Motor neuron (in vitro differentiated cells): ENCODE data around the gene IRF7. TPM values are rescaled to one million over a fixed set of nuclear protein-coding genes. Genes with fewer than 3 reads are reported as not detected.
A peak's percentile ranks its signal among the peaks of the same experiment; 100 is the strongest.

ENCODE experiments used
- ATAC-seq, 8 experiments: fragments of 200-7000 bp; cut with Tn5 transposase; replicated peaks in 6 of 8; 2 replicates each; pipeline ENCODE4 v1.8.0; 2021; ENCODE audit warnings: mild to moderate bottlenecking in 8 of 8, moderate library complexity in 8 of 8
- H3K27ac ChIP-seq, 2 donors: fragments of 250-450 bp; sonication (Bioruptor Pico); 2 replicates each; pipeline ENCODE4 v1.9.0; 2021; ENCODE audit warnings: antibody characterized with exemption in 2 of 2, mild to moderate bottlenecking in 2 of 2, moderate library complexity in 1 of 2
- H3K4me1 ChIP-seq, 2 donors: fragments of 250-450 bp; sonication (Bioruptor Pico); replicated peaks in 1 of 2; 2 replicates each; pipeline ENCODE4 v1.6.1; 2021; ENCODE audit warnings: antibody characterized with exemption in 2 of 2, mild to moderate bottlenecking in 2 of 2, moderate library complexity in 1 of 2
- H3K4me3 ChIP-seq, 5 donors: fragments of 250-450 bp; sonication (Bioruptor Pico); 2 replicates each; pipeline ENCODE4 v1.9.0; 2021; ENCODE audit warnings: antibody characterized with exemption in 5 of 5, mild to moderate bottlenecking in 5 of 5, moderate library complexity in 4 of 5
- WGBS, 10 experiments: fragments of 450-650 bp; shearing (Covaris generic); methylation state at CpG; one replicate each; pipeline ENCODE4 v1.0.0; 2022; 5-methylcytosine and 5-hydroxymethylcytosine counted together
- in situ Hi-C, 9 experiments: fragments of 400-800 bp; cut with MboI; loops; one replicate each; pipeline ENCODE4 v1.15.0; 2021; ENCODE audit warnings: low sequenced_read_pairs in 9 of 9, low pct_unique_long_range_greater_than_20kb in 2 of 9; ENCODE audit not compliant: unreplicated experiment in 9 of 9
- total RNA-seq, 8 experiments: library from RNA; unstranded; fragments of 300-600 nt; gene quantifications; 2 replicates each; pipeline versions ENCODE4 v1.2.3 to v1.2.4, GENCODE V29; 2022

Gene IRF7
- total RNA-seq, 8 experiments from 2014 or later = 10.2 to 27.9 (median 17.0) TPM

DNA sequence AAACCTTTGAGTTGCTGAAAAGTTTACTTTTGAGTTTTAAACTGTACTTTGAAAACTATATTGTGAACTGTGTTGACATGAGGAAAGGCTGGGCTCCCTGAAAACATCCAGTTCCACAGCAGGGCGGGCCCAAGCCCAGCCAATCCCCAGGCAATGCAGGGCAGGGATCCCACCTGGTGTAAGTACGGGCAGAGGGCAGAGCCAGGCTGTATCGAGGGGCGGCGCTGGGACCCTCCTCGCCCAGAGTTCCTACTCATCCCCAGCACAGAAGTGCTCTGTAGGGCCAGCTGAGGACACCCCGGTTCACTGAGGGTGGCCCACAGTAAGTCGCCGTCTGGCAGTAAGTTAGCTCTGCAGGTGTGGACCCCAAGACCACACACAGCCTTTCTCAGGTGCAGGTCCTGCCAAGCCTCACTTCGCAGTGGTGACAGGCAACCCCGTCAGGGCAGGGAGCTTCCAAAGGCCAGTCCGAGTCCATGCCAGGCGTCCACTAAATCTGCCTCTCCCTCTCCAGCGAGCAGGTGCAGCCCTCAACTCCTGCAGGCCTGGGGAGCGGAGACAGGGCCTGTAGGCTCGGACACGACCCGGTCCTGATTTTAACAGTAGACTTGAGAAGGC is 48.6 kb downstream of the IRF7 start:
- H3K27ac ChIP-seq = no peak overlapping the region

DNA sequence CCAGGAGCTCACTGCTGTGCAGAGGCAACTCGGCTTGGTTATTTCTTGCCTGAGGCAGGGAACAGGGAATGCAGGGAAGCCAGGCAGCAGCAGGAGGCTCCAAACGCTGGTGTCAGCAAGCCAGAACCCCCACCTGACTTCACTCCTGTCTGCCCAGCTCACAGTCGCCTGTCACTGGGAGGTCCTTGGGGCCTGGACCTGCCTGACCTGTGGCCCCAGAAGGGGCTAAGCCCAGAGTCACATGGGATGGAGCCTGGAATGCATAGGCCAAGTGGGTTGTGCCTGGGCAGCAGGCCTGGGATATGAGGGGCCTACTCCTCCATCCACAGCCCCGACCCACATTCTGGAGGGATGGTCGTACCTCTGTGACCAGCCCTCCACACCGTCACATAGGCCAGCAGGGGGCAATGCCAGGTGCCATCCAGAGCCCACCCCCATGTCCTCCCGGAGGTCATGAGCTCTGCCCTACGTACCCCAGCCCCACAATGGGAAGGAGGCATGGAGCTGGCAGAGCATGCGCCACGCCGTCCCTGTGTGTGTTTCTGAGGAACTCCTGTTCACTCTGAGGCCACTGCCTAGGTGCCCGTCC is 49.7 kb downstream of the IRF7 start:
- ATAC-seq = no peak
- no peak overlapping the region for H3K4me3 ChIP-seq
- H3K4me1 ChIP-seq = peaks cover 15 to 26% of the 10 kb centered on the region in 2 donors
- WGBS, 10 experiments = 17 to 80% (median 62%) methylated on average over 1 to 3 of the region's 12 CpGs; no CpG with 5 or more reads in 6 of the 10 experiments
- H3K27ac ChIP-seq = no peak overlapping the region
- in situ Hi-C loops = loop anchor here in 1 of 9 experiments (25.0 kb wide), 1 partner anchor 196 kb away; no protein-coding TSS in a partner anchor

More for the DNA sequence above, 48.6 kb downstream of the IRF7 start:
- Histone ChIP-seq H3K4me3 (peak overlapping the region; percentile 49 to 74 (median 68)), H3K4me1 (peaks cover 10 to 26% of the 10 kb centered on the region in 2 donors)
- ATAC-seq = no peak
- in situ Hi-C loops = loop anchor here in 1 of 9 experiments (25.0 kb wide), 1 partner anchor 195 kb away; no protein-coding TSS in a partner anchor
- WGBS, 10 experiments = 50 to 100% (median 89%) methylated on average over 1 to 5 of the region's 18 CpGs; no CpG with 5 or more reads in 7 of the 10 experiments

DNA sequence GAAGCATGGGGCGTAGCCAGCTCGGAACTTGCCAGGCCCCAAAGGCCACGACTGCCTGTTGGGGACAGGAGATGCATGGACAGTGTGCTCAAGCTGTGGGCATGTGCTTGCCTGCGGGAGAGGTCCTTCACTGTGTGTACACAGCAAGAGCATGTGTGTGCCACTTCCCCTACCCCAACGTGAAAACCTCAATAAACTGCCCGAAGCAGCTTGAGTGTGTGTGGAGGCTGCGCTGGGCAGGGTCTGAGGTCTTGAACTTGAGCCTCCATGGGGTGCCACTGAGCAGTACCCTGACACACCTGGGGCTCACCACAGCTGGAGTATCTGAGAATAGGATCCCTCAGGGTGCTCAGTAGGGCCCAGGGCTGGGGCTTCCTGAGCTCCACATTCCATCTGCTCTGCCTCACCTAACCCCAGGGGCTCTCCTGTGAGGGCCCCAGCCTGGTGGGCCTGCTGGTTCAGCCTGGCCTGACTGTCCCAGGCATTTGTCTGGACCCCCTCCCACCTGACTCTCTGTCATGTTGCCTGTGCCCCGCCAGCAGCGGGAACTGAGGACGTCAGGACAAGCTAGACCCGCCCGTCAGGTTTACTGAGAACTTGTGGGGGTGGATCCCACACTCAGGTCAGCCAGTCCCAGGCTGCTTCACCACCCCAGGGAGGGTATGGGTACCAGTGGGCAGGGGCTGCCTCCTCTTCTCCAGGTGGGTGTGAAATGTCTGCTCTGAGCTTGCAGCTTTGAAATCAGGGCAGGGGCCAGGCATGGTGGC is 51.8 kb downstream of the IRF7 start:
- ATAC-seq = no peak
- Histone ChIP-seq H3K4me1 (peaks cover 12 to 26% of the 10 kb centered on the region in 2 donors), H3K4me3 (no peak overlapping the region), H3K27ac (no peak overlapping the region)
- in situ Hi-C loops = loop anchor here in 1 of 9 experiments (25.0 kb wide), 1 partner anchor 198 kb away; no protein-coding TSS in a partner anchor
- 80 to 100% (median 96%) methylated on average over 1 to 2 of the region's 12 CpGs; no CpG with 5 or more reads in 6 of the 10 experiments for WGBS, 10 experiments

DNA sequence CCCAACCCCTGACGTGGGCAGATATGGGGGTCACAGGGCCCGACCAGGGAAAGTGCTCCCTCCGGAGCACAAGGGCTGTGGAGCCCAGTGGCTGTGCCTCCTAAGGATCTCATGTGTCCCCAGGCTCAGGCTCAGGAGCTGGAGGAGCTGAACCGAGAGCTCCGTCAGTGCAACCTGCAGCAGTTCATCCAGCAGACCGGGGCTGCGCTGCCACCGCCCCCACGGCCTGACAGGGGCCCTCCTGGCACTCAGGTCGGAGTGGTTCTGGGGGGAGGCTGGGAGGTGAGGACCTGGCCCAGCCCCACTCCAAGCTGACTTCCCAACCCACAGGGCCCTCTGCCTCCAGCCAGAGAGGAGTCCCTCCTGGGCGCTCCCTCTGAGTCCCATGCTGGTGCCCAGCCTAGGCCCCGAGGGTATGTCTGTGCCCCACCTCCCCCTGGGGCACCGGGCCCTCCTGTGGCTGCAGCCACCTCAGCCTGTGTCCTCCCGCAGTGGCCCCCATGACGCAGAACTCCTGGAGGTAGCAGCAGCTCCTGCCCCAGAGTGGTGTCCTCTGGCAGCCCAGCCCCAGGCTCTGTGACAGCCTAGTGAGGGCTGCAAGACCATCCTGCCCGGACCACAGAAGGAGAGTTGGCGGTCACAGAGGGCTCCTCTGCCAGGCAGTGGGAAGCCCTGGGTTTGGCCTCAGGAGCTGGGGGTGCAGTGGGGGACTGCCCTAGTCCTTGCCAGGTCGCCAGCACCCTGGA is 52.5 kb downstream of the IRF7 start:
- Histone ChIP-seq H3K27ac (no peak overlapping the region), H3K4me1 (peaks cover 12 to 26% of the 10 kb centered on the region in 2 donors), H3K4me3 (no peak overlapping the region)
- in situ Hi-C loops = loop anchor here in 1 of 9 experiments (25.0 kb wide), 1 partner anchor 199 kb away; no protein-coding TSS in a partner anchor
- 60 to 100% (median 100%) methylated on average over 1 of the region's 18 CpGs; no CpG with 5 or more reads in 7 of the 10 experiments for WGBS, 10 experiments
- no peak for ATAC-seq

Other genes with a start within 250 kb of the IRF7 start
- gene B4GALNT4, start 246.5 kb downstream of the IRF7 start, total RNA-seq = 100 to 1,000 TPM in 1 of 8 experiments, 10 to 100 TPM in 6, 1 to 10 TPM in 1; 9.7 to 103 (median 70.9) TPM
- 10 to 100 TPM in 1 of 8 experiments, 1 to 10 TPM in 3, under 1 TPM in 3, not detected in 1; 0.21 to 24.4 (median 3.2) TPM for gene PKP3, start 221.7 kb downstream of the IRF7 start, total RNA-seq
- gene SIGIRR, start 201.0 kb downstream of the IRF7 start, total RNA-seq = 100 to 1,000 TPM in 1 of 8 experiments, 10 to 100 TPM in 7; 19.5 to 131 (median 28.5) TPM
- gene ANO9, start 173.9 kb downstream of the IRF7 start, total RNA-seq = 1 to 10 TPM in 3 of 8 experiments, under 1 TPM in 4, not detected in 1; 0.11 to 4.3 (median 0.60) TPM
- gene PTDSS2, start 165.7 kb downstream of the IRF7 start, total RNA-seq = 10 to 100 TPM; 11.4 to 37.9 (median 21.2) TPM
- 100 to 1,000 TPM in 4 of 8 experiments, 10 to 100 TPM in 4; 55.8 to 181 (median 94.8) TPM for gene RNH1, start 108.7 kb downstream of the IRF7 start, total RNA-seq
- 10 to 100 TPM; 38.5 to 96.1 (median 57.2) TPM for gene HRAS, start 80.4 kb downstream of the IRF7 start, total RNA-seq
- 1 to 10 TPM in 6 of 8 experiments, under 1 TPM in 2; 0.75 to 7.6 (median 1.8) TPM for gene LRRC56, start 78.4 kb downstream of the IRF7 start, total RNA-seq
- 1 to 10 TPM in 4 of 8 experiments, under 1 TPM in 4; 0.29 to 5.4 (median 0.88) TPM for gene LMNTD2, start 55.2 kb downstream of the IRF7 start, total RNA-seq
- 10 to 100 TPM in 1 of 8 experiments, 1 to 10 TPM in 7; 4.6 to 10.4 (median 7.0) TPM for gene RASSF7, start 55.0 kb downstream of the IRF7 start, total RNA-seq
- gene PHRF1, start 39.5 kb downstream of the IRF7 start, total RNA-seq = 10 to 100 TPM; 11.9 to 32.0 (median 16.0) TPM
- 1 to 10 TPM in 3 of 8 experiments, under 1 TPM in 5; 0.31 to 1.3 (median 0.51) TPM for gene CDHR5, start 9.0 kb upstream of the IRF7 start, total RNA-seq
- not detected for gene SCT, start 11.2 kb upstream of the IRF7 start, total RNA-seq
- gene DRD4, start 21.3 kb upstream of the IRF7 start, total RNA-seq = 1 to 10 TPM in 1 of 8 experiments, under 1 TPM in 4, not detected in 3; 0.22 to 1.8 (median 0.93) TPM
- gene DEAF1, start 79.3 kb upstream of the IRF7 start, total RNA-seq = 10 to 100 TPM; 38.5 to 81.6 (median 54.3) TPM
- 10 to 100 TPM; 11.8 to 47.1 (median 20.9) TPM for gene TMEM80, start 79.9 kb upstream of the IRF7 start, total RNA-seq
- 10 to 100 TPM in 3 of 8 experiments, 1 to 10 TPM in 5; 1.2 to 41.9 (median 7.9) TPM for gene EPS8L2, start 90.3 kb upstream of the IRF7 start, total RNA-seq
- gene TALDO1, start 131.5 kb upstream of the IRF7 start, total RNA-seq = 100 to 1,000 TPM in 3 of 8 experiments, 10 to 100 TPM in 5; 62.3 to 304 (median 94.6) TPM
- gene GATD1, start 161.5 kb upstream of the IRF7 start, total RNA-seq = 10 to 100 TPM; 22.8 to 70.1 (median 38.0) TPM
- gene CEND1, start 174.1 kb upstream of the IRF7 start, total RNA-seq = 10 to 100 TPM in 5 of 8 experiments, 1 to 10 TPM in 3; 1.8 to 21.7 (median 15.3) TPM
- gene SLC25A22, start 182.3 kb upstream of the IRF7 start, total RNA-seq = 10 to 100 TPM; 21.4 to 45.6 (median 31.7) TPM
- 10 to 100 TPM in 6 of 8 experiments, 1 to 10 TPM in 2; 9.0 to 20.0 (median 12.4) TPM for gene PIDD1, start 189.3 kb upstream of the IRF7 start, total RNA-seq
- 1,000 to 10,000 TPM; 1,135 to 2,145 (median 1,757) TPM for gene RPLP2, start 194.0 kb upstream of the IRF7 start, total RNA-seq
- gene PNPLA2, start 203.0 kb upstream of the IRF7 start, total RNA-seq = 10 to 100 TPM in 7 of 8 experiments, 1 to 10 TPM in 1; 5.2 to 58.7 (median 13.1) TPM
- 10 to 100 TPM in 2 of 8 experiments, 1 to 10 TPM in 6; 3.7 to 15.5 (median 4.8) TPM for gene CRACR2B, start 212.0 kb upstream of the IRF7 start, total RNA-seq
- 100 to 1,000 TPM in 4 of 8 experiments, 10 to 100 TPM in 4; 43.0 to 311 (median 121) TPM for gene CD151, start 217.0 kb upstream of the IRF7 start, total RNA-seq
- 100 to 1,000 TPM in 5 of 8 experiments, 10 to 100 TPM in 3; 51.4 to 290 (median 137) TPM for gene POLR2L, start 226.6 kb upstream of the IRF7 start, total RNA-seq
- gene TSPAN4, start 226.9 kb upstream of the IRF7 start, total RNA-seq = 100 to 1,000 TPM in 1 of 8 experiments, 10 to 100 TPM in 7; 30.9 to 110 (median 41.9) TPM